ENCODE results near the gene NACC2. TPM values are rescaled to one million over a fixed set of nuclear protein-coding genes. Genes with fewer than 3 reads are reported as not detected.

NACC2 gene
- total RNA-seq, 2 experiments from 2014 or later, result 6.0 to 6.2 TPM

DNA sequence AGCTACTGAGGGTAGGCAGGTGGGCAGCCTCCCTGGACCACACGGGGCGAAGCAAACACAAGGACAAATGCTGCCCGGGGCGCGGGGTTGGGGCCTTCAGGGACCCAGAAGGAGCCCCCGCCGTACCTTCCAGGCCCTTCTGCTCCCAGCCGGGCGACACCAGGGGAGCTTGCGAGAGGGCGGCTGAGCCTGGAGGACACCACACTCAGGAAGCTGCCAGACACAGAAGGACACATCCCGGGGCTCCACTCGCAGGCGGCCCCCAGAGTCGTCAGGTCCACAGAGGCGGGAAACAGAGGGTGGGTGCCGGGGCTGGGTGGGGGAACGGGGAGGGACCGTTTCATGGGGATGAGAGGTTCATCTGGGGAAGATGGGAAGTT is 75.4 kb downstream of the NACC2 start:
- Mint-ChIP-seq H3K27me3 (no peaks in the 10 kb centered on the region), H3K9me3 (no peaks in the 10 kb centered on the region), H3K36me3 (ENCODE audit: low read depth) (no peaks in the 10 kb centered on the region), H3K4me1 (ENCODE audit: low read depth) (peaks cover 5% of the 10 kb centered on the region), H3K4me3 (no peak overlapping the region), H3K27ac (peak overlapping the region; percentile 30)
- TF ChIP-seq, protein P1, sequence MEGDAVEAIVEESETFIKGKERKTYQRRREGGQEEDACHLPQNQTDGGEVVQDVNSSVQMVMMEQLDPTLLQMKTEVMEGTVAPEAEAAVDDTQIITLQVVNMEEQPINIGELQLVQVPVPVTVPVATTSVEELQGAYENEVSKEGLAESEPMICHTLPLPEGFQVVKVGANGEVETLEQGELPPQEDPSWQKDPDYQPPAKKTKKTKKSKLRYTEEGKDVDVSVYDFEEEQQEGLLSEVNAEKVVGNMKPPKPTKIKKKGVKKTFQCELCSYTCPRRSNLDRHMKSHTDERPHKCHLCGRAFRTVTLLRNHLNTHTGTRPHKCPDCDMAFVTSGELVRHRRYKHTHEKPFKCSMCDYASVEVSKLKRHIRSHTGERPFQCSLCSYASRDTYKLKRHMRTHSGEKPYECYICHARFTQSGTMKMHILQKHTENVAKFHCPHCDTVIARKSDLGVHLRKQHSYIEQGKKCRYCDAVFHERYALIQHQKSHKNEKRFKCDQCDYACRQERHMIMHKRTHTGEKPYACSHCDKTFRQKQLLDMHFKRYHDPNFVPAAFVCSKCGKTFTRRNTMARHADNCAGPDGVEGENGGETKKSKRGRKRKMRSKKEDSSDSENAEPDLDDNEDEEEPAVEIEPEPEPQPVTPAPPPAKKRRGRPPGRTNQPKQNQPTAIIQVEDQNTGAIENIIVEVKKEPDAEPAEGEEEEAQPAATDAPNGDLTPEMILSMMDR (IDR thresholded peaks at IDR 0.05), result no peak
- DNase-seq, result no peak
- ATAC-seq, result no peak
- intact Hi-C loops (cut with micrococcal nuclease), result no loop called here
- POLR2A ChIA-PET, result no interaction called here
- CTCF ChIA-PET, result no interaction called here

DNA sequence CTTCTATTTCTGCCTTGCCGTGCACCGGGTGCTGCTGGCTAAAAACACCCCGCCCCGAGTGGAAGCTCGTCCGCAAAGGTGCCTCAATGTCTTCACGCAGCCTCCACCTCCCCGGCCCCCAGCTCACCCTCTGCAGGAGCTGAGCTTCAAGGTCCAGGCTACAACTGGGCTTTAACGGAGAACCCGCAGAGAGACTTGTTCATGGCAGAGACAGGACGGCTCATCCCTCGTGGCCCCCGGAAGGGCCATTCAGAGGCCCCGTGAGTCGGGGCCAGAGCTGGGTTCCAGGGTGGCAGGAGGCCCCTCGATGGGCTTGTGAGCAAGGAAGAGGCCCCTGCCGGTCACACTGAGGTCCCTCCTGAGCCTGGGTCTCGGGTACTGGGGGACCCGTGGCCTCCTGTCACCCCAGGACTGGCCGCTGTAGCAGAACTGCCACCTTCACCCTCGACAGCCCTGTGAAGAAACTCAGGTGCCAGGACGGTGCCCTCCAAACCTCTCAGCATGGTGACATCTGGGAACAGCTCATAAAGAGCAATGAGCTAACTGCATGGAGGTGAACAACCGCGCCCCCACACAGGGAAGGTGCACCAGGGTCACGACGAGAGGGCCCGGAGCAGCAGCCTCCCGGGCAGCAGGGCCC is 75.9 kb downstream of the NACC2 start:
- Mint-ChIP-seq H3K9me3 (no peaks in the 10 kb centered on the region), H3K27ac (no peak overlapping the region), H3K4me3 (no peak overlapping the region), H3K4me1 (ENCODE audit: low read depth) (peaks cover 5% of the 10 kb centered on the region), H3K27me3 (no peaks in the 10 kb centered on the region), H3K36me3 (ENCODE audit: low read depth) (no peaks in the 10 kb centered on the region)
- DNase-seq (no peak), ATAC-seq (no peak)
- CTCF ChIA-PET, result no interaction called here
- intact Hi-C loops (cut with micrococcal nuclease), result no loop called here
- POLR2A ChIA-PET, result no interaction called here
- TF ChIP-seq, protein P1 (IDR thresholded peaks at IDR 0.05), result no peak

DNA sequence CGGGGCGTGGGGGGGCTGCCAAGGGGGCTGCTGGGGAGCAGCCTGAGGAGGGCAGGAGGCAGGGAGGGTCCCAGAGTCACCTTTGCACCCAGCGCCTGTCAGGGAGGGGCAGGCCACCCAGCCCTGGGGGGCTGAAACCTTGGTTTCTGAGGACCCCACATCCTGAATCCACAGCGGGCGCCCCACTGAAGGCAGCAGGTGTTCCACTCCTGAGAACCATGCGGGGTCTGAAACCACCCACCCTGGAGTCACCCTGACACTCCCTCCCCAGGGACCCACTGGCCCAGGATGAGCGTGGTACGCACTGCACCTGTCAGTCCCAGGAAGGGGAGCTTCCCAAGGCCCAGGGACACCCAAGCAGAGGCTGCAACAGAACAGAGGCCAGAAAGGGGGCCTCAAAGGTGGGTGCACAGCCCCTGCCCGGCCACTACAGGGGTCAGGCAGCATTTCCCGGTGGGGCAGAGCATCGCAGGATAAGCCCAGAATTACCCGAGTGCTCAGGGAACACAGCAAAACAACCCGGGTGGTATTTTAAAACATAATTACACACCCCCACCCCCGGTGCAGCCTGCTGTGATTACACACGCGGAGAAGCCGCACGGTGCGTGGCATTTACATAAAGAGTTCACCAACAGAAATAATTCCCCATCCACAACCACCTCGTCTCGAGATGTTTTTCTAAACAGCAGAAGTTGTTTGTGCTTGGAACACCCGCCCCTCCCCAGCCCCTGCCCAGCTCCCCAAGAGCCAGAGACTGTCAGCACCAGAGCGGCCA is 76.6 kb downstream of the NACC2 start:
- ATAC-seq (no peak), DNase-seq (no peak)
- POLR2A ChIA-PET, result no interaction called here
- H3K4me3 Mint-ChIP-seq, result no peak overlapping the region
- H3K36me3 Mint-ChIP-seq (ENCODE audit: low read depth), result no peaks in the 10 kb centered on the region
- no peak overlapping the region for H3K27ac Mint-ChIP-seq
- intact Hi-C loops (cut with micrococcal nuclease), result no loop called here
- TF ChIP-seq, protein P1 (IDR thresholded peaks at IDR 0.05), result no peak
- H3K27me3 Mint-ChIP-seq, result no peaks in the 10 kb centered on the region
- H3K4me1 Mint-ChIP-seq (ENCODE audit: low read depth), result peaks cover 5% of the 10 kb centered on the region
- no peaks in the 10 kb centered on the region for H3K9me3 Mint-ChIP-seq
- CTCF ChIA-PET, result no interaction called here

GRCh38 chr9:136017289-136018190 is 77.5 kb downstream of the NACC2 start:
- Mint-ChIP-seq H3K9me3 (no peaks in the 10 kb centered on the region), H3K36me3 (ENCODE audit: low read depth) (no peaks in the 10 kb centered on the region), H3K27me3 (no peaks in the 10 kb centered on the region), H3K27ac (no peak overlapping the region), H3K4me3 (no peak overlapping the region), H3K4me1 (ENCODE audit: low read depth) (peaks cover 5% of the 10 kb centered on the region)
- ATAC-seq (no peak), DNase-seq (no peak)
- POLR2A ChIA-PET, result no interaction called here
- intact Hi-C loops (cut with micrococcal nuclease), result no loop called here
- CTCF ChIA-PET, result no interaction called here
- TF ChIP-seq, protein P1 (IDR thresholded peaks at IDR 0.05), result no peak

All from activated CD8-positive, alpha-beta T cell treated with anti-CD3 and anti-CD28 coated beads for 36 hours (primary cell).